H7 (cell line): ENCODE results near the gene IRF7. TPM values are rescaled to one million over a fixed set of nuclear protein-coding genes. Genes with fewer than 3 reads are reported as not detected.
"Not testable (repeated sequence)": the region's sequence is repeated elsewhere in the genome, so short reads cannot be mapped to it uniquely, and the experiment has no call there.

Experiments used
- DNase-seq: peaks from one replicate; pipeline ENCODE4 v3.0.0; 2012
- H3K27me3 ChIP-seq: 2 replicates; pipeline ENCODE4 v1.6.0; 2011; ENCODE audit warnings: mild to moderate bottlenecking, low read length; ENCODE audit not compliant: control insufficient read depth, insufficient read depth
- H3K36me3 ChIP-seq: replicated peaks from 2 replicates; pipeline ENCODE4 v1.5.1; 2011; ENCODE audit warnings: low read length; ENCODE audit not compliant: control insufficient read depth, insufficient read depth
- H3K4me3 ChIP-seq: 2 replicates; pipeline ENCODE4 v1.5.1; 2011; ENCODE audit warnings: low read depth, mild to moderate bottlenecking, control low read depth, low read length, moderate library complexity; ENCODE audit not compliant: insufficient read depth
- total RNA-seq: library from RNA; depleted of rRNA; stranded (reverse); fragments of >200 nt; shearing (Covaris generic); gene quantifications from 2 replicates; pipeline ENCODE4 v1.2.3, GENCODE V29; 2014; rRNA removed

IRF7 gene
- 13.6 and 14.6 TPM in 2 replicates for total RNA-seq

GRCh38 chr11:615504-616319 is at the start of gene IRF7:
Gene IRF7, minus strand, starts transcription at chr11:615950. Its CDS starts 586 bp downstream, at chr11:615364.
- peak; percentile 98 for DNase-seq
- Histone ChIP-seq H3K4me3 (peak within 1 kb of the TSS; percentile 58), H3K36me3 (peaks cover 5% of the 10 kb centered on the region), H3K27me3 (no peaks in the 10 kb centered on the region)

- Histone ChIP-seq H3K4me3 (no peak overlapping the region), H3K36me3 (peaks cover 4% of the 10 kb centered on the region), H3K27me3 (no peaks in the 10 kb centered on the region)
- DNase-seq, result no peak
Measured at GRCh38 chr11:665062-665703, 49.4 kb upstream of the IRF7 start.

GRCh38 chr11:662689-663274 is 47.0 kb upstream of the IRF7 start:
- Histone ChIP-seq H3K27me3 (no peaks in the 10 kb centered on the region), H3K36me3 (peaks cover 6% of the 10 kb centered on the region), H3K4me3 (no peak overlapping the region)
- peak; percentile 96 for DNase-seq

GRCh38 chr11:660681-661444 is 45.1 kb upstream of the IRF7 start:
- Histone ChIP-seq H3K36me3 (peaks cover 6% of the 10 kb centered on the region), H3K4me3 (no peak overlapping the region), H3K27me3 (no peaks in the 10 kb centered on the region)
- DNase-seq, result peak; percentile 35

GRCh38 chr11:660281-660680 is 44.5 kb upstream of the IRF7 start:
- Histone ChIP-seq H3K4me3 (no peak overlapping the region), H3K27me3 (no peaks in the 10 kb centered on the region), H3K36me3 (peaks cover 4% of the 10 kb centered on the region; the same call in 1 of the 2 replicates)
- DNase-seq, result peak; percentile 61

- Histone ChIP-seq H3K27me3 (no peaks in the 10 kb centered on the region), H3K36me3 (peaks cover 4% of the 10 kb centered on the region; the same call in 1 of the 2 replicates)
- peak; percentile 57 for DNase-seq
Measured at GRCh38 chr11:659532-660085, 43.9 kb upstream of the IRF7 start.

GRCh38 chr11:657691-658126 is 42.0 kb upstream of the IRF7 start:
- DNase-seq, result peak; percentile 30
- Histone ChIP-seq H3K36me3 (peaks cover 2% of the 10 kb centered on the region), H3K4me3 (no peak overlapping the region), H3K27me3 (no peaks in the 10 kb centered on the region)

More at GRCh38 chr11:659532-660085, 43.9 kb upstream of the IRF7 start:
- no peak overlapping the region for H3K4me3 ChIP-seq

- H3K36me3 ChIP-seq, result peaks cover 2% of the 10 kb centered on the region
- H3K27me3 ChIP-seq, result no peaks in the 10 kb centered on the region
- H3K4me3 ChIP-seq, result no peak overlapping the region
- peak; percentile 26 for DNase-seq
Measured at GRCh38 chr11:656866-657265, 41.1 kb upstream of the IRF7 start.

GRCh38 chr11:656426-656825 is 40.7 kb upstream of the IRF7 start:
- peak; percentile 41 for DNase-seq
- peaks cover 2% of the 10 kb centered on the region for H3K36me3 ChIP-seq
- H3K27me3 ChIP-seq, result no peaks in the 10 kb centered on the region
- no peak overlapping the region for H3K4me3 ChIP-seq

- peaks cover 2% of the 10 kb centered on the region for H3K36me3 ChIP-seq
- no peak overlapping the region for H3K4me3 ChIP-seq
- no peak for DNase-seq
- no peaks in the 10 kb centered on the region for H3K27me3 ChIP-seq
Measured at GRCh38 chr11:655036-655726, 39.4 kb upstream of the IRF7 start.

GRCh38 chr11:654444-654843 is 38.7 kb upstream of the IRF7 start:
- H3K36me3 ChIP-seq, H3K4me3 ChIP-seq, DNase-seq, H3K27me3 ChIP-seq: not testable (repeated sequence)

GRCh38 chr11:653837-654236 is 38.1 kb upstream of the IRF7 start:
- H3K27me3 ChIP-seq, result no peaks in the 10 kb centered on the region

GRCh38 chr11:653136-653535 is 37.4 kb upstream of the IRF7 start:
- not testable (repeated sequence) for DNase-seq, H3K27me3 ChIP-seq, H3K4me3 ChIP-seq, H3K36me3 ChIP-seq

More at GRCh38 chr11:653837-654236, 38.1 kb upstream of the IRF7 start:
- Histone ChIP-seq H3K36me3 (no peaks in the 10 kb centered on the region; the same call in none of the 2 replicates), H3K4me3 (no peak overlapping the region)
- no peak for DNase-seq
